Hepatocyte (in vitro differentiated cells): ENCODE data around the gene SGO2.

Experiments
- EZH2 ChIP-seq: fragments of 200-600 bp; sonication (generic); IDR thresholded peaks from 2 replicates; pipeline ENCODE4 v1.6.1; 2016; ENCODE audit warnings: antibody characterized with exemption, mild to moderate bottlenecking, borderline replicate concordance
- TF ChIP-seq, protein P1 (sequence below): fragments of 200-600 bp; sonication (generic); IDR thresholded peaks from 2 replicates; pipeline ENCODE4 v1.5.1; 2016; ENCODE audit warnings: antibody characterized with exemption, mild to moderate bottlenecking; ENCODE audit not compliant: poor library complexity

GRCh38 chr2:200586644-200586975, 60.6 kb downstream of the SGO2 start:
- TF ChIP-seq, protein P1, sequence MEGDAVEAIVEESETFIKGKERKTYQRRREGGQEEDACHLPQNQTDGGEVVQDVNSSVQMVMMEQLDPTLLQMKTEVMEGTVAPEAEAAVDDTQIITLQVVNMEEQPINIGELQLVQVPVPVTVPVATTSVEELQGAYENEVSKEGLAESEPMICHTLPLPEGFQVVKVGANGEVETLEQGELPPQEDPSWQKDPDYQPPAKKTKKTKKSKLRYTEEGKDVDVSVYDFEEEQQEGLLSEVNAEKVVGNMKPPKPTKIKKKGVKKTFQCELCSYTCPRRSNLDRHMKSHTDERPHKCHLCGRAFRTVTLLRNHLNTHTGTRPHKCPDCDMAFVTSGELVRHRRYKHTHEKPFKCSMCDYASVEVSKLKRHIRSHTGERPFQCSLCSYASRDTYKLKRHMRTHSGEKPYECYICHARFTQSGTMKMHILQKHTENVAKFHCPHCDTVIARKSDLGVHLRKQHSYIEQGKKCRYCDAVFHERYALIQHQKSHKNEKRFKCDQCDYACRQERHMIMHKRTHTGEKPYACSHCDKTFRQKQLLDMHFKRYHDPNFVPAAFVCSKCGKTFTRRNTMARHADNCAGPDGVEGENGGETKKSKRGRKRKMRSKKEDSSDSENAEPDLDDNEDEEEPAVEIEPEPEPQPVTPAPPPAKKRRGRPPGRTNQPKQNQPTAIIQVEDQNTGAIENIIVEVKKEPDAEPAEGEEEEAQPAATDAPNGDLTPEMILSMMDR, result no peak
- no peak for TF ChIP-seq EZH2
